ENCODE results near the gene ANXA6. TPM values are rescaled to one million over a fixed set of nuclear protein-coding genes. Genes with fewer than 3 reads are reported as not detected.

ANXA6 gene
- polyA plus RNA-seq (2012; rRNA removed): 87.5 and 101 TPM in 2 replicates
- 81.3 and 90.1 TPM in 2 replicates for polyA plus RNA-seq (2012; cell fraction: cytosol; rRNA removed)
- 83.3 and 89.2 TPM in 2 replicates for polyA plus RNA-seq (2012; cell fraction: nucleus; rRNA removed)

DNA sequence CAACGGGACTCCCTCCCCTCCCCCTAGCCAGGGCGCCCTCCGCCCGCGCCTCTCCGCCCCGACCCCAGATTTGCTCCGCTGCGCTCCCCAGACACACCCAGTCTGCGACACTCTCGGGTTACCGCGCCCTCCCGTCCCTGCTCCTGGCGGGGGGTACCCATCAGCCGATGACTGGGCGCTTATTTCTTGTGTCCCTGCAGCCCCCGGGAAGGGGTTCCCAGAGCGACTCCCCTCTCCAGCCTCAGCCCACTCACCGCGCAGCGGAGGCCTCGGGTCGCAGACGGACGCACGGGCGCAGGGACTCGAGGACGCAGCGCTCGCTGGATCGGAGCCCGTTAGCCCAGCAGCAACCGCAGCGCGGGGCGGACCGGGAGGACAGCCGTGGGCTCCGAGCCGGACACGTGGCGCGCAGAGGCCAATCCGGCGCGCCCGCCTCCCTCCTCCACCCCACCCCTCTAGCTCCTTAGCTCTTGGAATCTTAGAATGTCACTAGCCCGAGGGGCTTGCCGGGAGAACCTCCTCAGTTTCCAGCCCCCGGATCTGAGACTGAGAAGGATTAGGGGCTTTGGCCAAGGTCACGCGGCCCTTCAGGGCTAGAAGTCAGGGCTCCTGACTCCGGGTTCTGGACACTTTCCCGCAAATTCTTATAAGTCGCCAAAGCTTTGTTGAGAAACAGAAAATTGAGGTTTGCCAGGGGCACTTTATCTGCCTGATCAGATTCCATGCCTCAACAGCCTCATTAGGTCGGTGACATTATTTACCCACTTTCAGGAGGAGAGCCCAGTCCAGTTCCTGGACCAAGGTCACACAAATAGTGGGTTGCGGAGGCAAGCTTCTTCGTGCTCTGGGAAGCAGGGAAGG is at the start of gene ANXA6:
TSS of gene ANXA6 (minus strand) at position 354 of the 861 bp plus-strand sequence. CDS start 9,878 bp downstream, outside the sequence.
- no peaks in the 10 kb centered on the region for H3K9me2 ChIP-seq
- H3K27me3 ChIP-seq (ENCODE audit: insufficient read depth): no peaks in the 10 kb centered on the region
- ChIA-PET POLR2A (interaction anchor here (1.0 kb wide), 1 partner anchor 32 kb away, joined by 3 read pairs; no protein-coding TSS in a partner anchor), CTCF (interaction anchor here (0.8 to 3.1 kb wide), 8 partner anchors 9 to 357 kb away, joined by 3 to 28 read pairs (median 5); no protein-coding TSS in a partner anchor)
- 10% methylated on average over 16 of the region's 60 CpGs for WGBS (ENCODE audit: low lambda C conversion rate)
- DNase-seq: peak; percentile 91
- H3K4me2 ChIP-seq: peak within 1 kb of the TSS; percentile 98
- H3K9ac ChIP-seq: peak within 1 kb of the TSS; percentile 90
- H3K79me2 ChIP-seq (ENCODE audit: insufficient read depth): peaks cover 50% of the 10 kb centered on the region
- no peaks in the 10 kb centered on the region for H3K36me3 ChIP-seq (replicated peaks in 1 of 2; ENCODE audit: control insufficient read depth in 1 of 2, insufficient read depth in 2 of 2, low read length in 1 of 2)
- H3F3A ChIP-seq (replicated peaks; ENCODE audit: insufficient read depth): no peaks in the 10 kb centered on the region
- H4K20me1 ChIP-seq (ENCODE audit: insufficient read depth): 0 out of 2 replicates have a peak, but pooled peaks cover 3% of the 10 kb centered on the region
- no peaks in the 10 kb centered on the region for H3K9me3 ChIP-seq
- H3K4me3 ChIP-seq (ENCODE audit: low read depth in 2 of 2, low read length in 1 of 2): peak within 1 kb of the TSS; percentile 82 to 96
- H3K4me1 ChIP-seq (ENCODE audit: control insufficient read depth in 1 of 2, insufficient read depth in 2 of 2, low read depth in 1 of 2, low read length in 1 of 2): peaks cover 18 to 31% of the 10 kb centered on the region in 2 experiments; a peak in 2 of 4 replicates
- H3K27ac ChIP-seq (ENCODE audit: low read depth in 2 of 2, low read length in 1 of 2): peak within 1 kb of the TSS in 1 of 2 experiments; percentile 73; a peak in 1 of 4 replicates
- H2AFZ ChIP-seq (ENCODE audit: low read depth): peak within 1 kb of the TSS; percentile 97
- TF ChIP-seq FOXM1 (IDR thresholded peaks at IDR 0.05; ENCODE audit: low read depth): no peak
- TF ChIP-seq RXRA (IDR thresholded peaks at IDR 0.05; ENCODE audit: borderline replicate concordance, low read depth): no peak
- peak; percentile 72; the same call in 1 of the 2 replicates for TF ChIP-seq POLR2AphosphoS5 (IDR thresholded peaks at IDR 0.05; ENCODE audit: low read depth, low read length)
- no peak for TF ChIP-seq CTCF (IDR thresholded peaks at IDR 0.05)
- no peak for TF ChIP-seq TEAD4 (IDR thresholded peaks at IDR 0.05; ENCODE audit: borderline replicate concordance, insufficient read depth)
- TF ChIP-seq JUND (IDR thresholded peaks at IDR 0.05): no peak
- TF ChIP-seq TAF1 (IDR thresholded peaks at IDR 0.05; ENCODE audit: borderline replicate concordance, low read depth, low read length): peak; percentile 41; the same call in 1 of the 2 replicates
- no peak for TF ChIP-seq RCOR1 (IDR thresholded peaks at IDR 0.05; ENCODE audit: low read length)
- no peak for TF ChIP-seq RAD21 (IDR thresholded peaks at IDR 0.05; ENCODE audit: low read length)
- TF ChIP-seq TCF12 (IDR thresholded peaks at IDR 0.05): no peak
- TF ChIP-seq NFIC (IDR thresholded peaks at IDR 0.05; ENCODE audit: borderline replicate concordance): peak; percentile 32; the same call in 1 of the 2 replicates
- no peak for TF ChIP-seq REST (IDR thresholded peaks at IDR 0.05; ENCODE audit: low read depth, low read length)
- TF ChIP-seq, protein P1, sequence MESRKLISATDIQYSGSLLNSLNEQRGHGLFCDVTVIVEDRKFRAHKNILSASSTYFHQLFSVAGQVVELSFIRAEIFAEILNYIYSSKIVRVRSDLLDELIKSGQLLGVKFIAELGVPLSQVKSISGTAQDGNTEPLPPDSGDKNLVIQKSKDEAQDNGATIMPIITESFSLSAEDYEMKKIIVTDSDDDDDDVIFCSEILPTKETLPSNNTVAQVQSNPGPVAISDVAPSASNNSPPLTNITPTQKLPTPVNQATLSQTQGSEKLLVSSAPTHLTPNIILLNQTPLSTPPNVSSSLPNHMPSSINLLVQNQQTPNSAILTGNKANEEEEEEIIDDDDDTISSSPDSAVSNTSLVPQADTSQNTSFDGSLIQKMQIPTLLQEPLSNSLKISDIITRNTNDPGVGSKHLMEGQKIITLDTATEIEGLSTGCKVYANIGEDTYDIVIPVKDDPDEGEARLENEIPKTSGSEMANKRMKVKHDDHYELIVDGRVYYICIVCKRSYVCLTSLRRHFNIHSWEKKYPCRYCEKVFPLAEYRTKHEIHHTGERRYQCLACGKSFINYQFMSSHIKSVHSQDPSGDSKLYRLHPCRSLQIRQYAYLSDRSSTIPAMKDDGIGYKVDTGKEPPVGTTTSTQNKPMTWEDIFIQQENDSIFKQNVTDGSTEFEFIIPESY (IDR thresholded peaks at IDR 0.05; ENCODE audit: borderline replicate concordance, low read depth): no peak
- no peak for TF ChIP-seq GATA2 (CRISPR knock-in tag; IDR thresholded peaks at IDR 0.05)
- no peak for TF ChIP-seq YY1 (IDR thresholded peaks at IDR 0.05; ENCODE audit: low read depth)
- TF ChIP-seq, protein P2, sequence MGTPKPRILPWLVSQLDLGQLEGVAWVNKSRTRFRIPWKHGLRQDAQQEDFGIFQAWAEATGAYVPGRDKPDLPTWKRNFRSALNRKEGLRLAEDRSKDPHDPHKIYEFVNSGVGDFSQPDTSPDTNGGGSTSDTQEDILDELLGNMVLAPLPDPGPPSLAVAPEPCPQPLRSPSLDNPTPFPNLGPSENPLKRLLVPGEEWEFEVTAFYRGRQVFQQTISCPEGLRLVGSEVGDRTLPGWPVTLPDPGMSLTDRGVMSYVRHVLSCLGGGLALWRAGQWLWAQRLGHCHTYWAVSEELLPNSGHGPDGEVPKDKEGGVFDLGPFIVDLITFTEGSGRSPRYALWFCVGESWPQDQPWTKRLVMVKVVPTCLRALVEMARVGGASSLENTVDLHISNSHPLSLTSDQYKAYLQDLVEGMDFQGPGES (IDR thresholded peaks at IDR 0.05; ENCODE audit: low read depth, low read length): 0 out of 2 replicates have a peak, but pooled peaks have one; percentile 18
- no peak for TF ChIP-seq EZH2phosphoT487 (IDR thresholded peaks at IDR 0.05; ENCODE audit: borderline replicate concordance, low read depth)
- peak; percentile 27 for TF ChIP-seq CHD2 (IDR thresholded peaks at IDR 0.05; ENCODE audit: low read length, partially characterized antibody)
- TF ChIP-seq MAX (IDR thresholded peaks at IDR 0.05; ENCODE audit: low read depth): peak; percentile 85
- TF ChIP-seq ELF1 (IDR thresholded peaks at IDR 0.05): no peak
- no peak for TF ChIP-seq FOXJ3 (CRISPR knock-in tag; IDR thresholded peaks at IDR 0.05)
- TF ChIP-seq MXI1 (IDR thresholded peaks at IDR 0.05; ENCODE audit: low read depth, low read length): peak; percentile 86
- TF ChIP-seq EP300 (IDR thresholded peaks at IDR 0.05; ENCODE audit: borderline replicate concordance in 1 of 2, low read depth in 1 of 2, low read length in 1 of 2): no peak

Measured in SK-N-SH (cell line).